Measurements from ENCODE around the gene MC1R. TPM values are rescaled to one million over a fixed set of nuclear protein-coding genes. Genes with fewer than 3 reads are reported as not detected.

The MC1R gene
- total RNA-seq, 1 donor from 2014 or later: 1.2 TPM

DNA sequence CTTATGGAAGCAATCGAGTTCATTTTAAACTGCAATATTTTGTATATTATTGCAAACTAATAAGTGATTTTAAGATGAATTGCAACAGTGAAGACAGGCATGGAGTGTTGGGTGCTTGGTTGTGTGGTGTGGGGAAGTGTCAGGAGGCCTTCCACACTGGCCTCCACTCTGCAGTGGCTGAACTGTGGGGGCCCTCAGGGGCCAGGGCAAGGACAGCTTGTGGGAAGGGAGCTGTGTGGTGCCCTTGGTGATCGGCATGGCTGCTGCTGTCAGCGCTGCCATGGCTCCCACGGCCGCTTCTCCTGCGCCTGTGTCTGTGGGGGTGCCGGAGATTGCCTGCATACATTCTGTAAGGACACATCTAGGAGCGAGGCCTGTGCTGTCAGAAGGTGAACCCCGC is 26.0 kb upstream of the MC1R start:
- TF ChIP-seq, protein P1, sequence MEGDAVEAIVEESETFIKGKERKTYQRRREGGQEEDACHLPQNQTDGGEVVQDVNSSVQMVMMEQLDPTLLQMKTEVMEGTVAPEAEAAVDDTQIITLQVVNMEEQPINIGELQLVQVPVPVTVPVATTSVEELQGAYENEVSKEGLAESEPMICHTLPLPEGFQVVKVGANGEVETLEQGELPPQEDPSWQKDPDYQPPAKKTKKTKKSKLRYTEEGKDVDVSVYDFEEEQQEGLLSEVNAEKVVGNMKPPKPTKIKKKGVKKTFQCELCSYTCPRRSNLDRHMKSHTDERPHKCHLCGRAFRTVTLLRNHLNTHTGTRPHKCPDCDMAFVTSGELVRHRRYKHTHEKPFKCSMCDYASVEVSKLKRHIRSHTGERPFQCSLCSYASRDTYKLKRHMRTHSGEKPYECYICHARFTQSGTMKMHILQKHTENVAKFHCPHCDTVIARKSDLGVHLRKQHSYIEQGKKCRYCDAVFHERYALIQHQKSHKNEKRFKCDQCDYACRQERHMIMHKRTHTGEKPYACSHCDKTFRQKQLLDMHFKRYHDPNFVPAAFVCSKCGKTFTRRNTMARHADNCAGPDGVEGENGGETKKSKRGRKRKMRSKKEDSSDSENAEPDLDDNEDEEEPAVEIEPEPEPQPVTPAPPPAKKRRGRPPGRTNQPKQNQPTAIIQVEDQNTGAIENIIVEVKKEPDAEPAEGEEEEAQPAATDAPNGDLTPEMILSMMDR (IDR thresholded peaks at IDR 0.05; ENCODE audit: borderline replicate concordance): no peak
- intact Hi-C loops (cut with micrococcal nuclease): no loop called here
- DNase-seq: no peak

DNA sequence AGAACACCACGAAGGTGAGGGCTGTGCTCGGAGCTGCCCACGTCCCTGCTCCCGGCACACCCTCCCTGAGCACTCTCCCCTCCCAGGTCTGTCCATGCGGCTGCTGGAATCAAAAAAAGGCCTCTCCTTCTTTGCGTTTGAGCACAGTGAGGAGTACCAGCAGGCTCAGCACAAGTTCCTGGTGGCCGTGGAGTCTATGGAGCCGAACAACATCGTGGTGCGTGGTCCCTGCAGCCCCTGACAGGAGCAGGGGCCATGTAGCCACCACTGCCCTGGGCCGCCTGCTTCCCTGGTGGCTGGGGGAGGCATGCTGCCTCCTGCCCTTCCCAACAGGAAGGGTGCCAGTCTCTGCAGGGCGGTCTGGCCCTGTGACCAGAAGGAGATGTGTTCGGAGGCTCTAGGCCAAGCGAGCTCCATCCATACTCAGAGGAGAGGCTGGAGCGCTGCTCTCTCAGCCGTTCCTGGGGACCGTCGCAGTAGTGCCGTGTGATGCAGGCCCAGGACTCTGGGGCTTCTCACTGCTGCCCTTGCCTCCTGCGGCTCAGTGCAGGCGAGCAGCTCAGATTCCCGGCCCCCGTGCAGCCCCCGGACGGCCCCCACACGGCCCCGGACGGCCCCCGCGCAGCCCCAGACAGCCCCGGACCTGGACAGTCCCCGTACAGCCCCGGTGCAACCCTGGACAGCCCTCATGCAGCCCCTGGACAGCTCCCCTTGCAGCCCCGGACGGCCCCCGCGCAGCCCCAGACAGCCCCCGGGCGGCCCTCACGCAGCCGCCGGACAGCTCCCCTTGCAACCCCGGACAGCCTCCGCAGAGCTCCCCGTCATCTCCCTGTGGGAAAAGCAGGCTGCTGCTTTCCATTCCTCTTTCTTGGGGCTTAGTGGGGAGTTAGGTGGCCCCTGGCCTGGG is 24.8 kb upstream of the MC1R start:
- H3K36me3 ChIP-seq: peaks cover 99% of the 10 kb centered on the region
- no peaks in the 10 kb centered on the region for H3K27me3 ChIP-seq (ENCODE audit: low read depth)
- H3K9me3 ChIP-seq (replicated peaks): no peaks in the 10 kb centered on the region
- H3K4me1 ChIP-seq: peaks cover 8% of the 10 kb centered on the region
- intact Hi-C loops (cut with micrococcal nuclease): no loop called here
- no peak for DNase-seq
- TF ChIP-seq, protein P1 (IDR thresholded peaks at IDR 0.05; ENCODE audit: borderline replicate concordance): no peak
- H3K27ac ChIP-seq (replicated peaks): no peak overlapping the region
- H3K4me3 ChIP-seq: no peak overlapping the region

More for the DNA sequence above, 26.0 kb upstream of the MC1R start:
- Histone ChIP-seq H3K4me1 (peaks cover 8% of the 10 kb centered on the region), H3K27ac (replicated peaks) (no peak overlapping the region), H3K36me3 (peaks cover 100% of the 10 kb centered on the region), H3K9me3 (replicated peaks) (no peaks in the 10 kb centered on the region), H3K4me3 (no peak overlapping the region), H3K27me3 (ENCODE audit: low read depth) (no peaks in the 10 kb centered on the region)

DNA sequence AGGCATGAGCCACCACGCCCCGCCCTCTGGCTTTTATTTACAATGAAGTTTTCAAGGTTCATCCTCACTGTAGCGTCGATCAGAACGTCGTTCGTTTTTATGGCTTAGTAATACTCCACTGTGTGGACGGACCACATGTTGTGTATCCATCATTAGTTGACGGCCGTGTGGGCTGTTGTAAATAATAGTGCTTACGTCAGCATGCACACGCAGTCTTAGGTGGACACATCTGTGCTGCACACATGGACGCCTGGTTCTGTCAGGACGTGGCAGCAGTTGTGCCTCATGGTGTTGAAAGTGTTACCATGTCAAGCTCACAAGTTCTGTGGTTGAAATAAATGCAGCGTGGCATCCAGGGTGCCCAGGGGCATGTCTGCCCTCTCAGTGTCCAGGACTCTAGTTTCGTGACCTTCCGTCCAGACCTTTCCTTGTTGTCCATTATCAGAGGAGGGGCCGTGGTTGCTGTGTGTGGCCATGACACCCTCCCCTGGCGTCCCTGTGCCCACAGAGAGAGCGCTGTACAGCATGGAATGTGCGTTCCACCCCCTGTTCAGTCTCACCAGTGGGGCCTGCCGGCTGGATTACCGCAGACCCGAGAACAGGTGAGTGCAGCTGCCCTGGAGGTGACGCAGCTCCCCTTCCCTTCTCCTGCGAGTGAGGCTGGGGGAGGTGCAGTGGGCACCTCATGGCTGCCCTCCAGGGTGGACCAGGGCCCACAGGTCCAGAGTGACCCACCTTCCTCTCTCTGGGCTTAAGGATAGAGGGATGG is 23.0 kb upstream of the MC1R start:
- H3K27ac ChIP-seq (replicated peaks): no peak overlapping the region
- peaks cover 7% of the 10 kb centered on the region for H3K4me1 ChIP-seq
- H3K4me3 ChIP-seq: no peak overlapping the region
- H3K27me3 ChIP-seq (ENCODE audit: low read depth): no peaks in the 10 kb centered on the region
- peaks cover 99% of the 10 kb centered on the region for H3K36me3 ChIP-seq
- intact Hi-C loops (cut with micrococcal nuclease): no loop called here
- no peaks in the 10 kb centered on the region for H3K9me3 ChIP-seq (replicated peaks)
- no peak for DNase-seq
- TF ChIP-seq, protein P1 (IDR thresholded peaks at IDR 0.05; ENCODE audit: borderline replicate concordance): no peak

DNA sequence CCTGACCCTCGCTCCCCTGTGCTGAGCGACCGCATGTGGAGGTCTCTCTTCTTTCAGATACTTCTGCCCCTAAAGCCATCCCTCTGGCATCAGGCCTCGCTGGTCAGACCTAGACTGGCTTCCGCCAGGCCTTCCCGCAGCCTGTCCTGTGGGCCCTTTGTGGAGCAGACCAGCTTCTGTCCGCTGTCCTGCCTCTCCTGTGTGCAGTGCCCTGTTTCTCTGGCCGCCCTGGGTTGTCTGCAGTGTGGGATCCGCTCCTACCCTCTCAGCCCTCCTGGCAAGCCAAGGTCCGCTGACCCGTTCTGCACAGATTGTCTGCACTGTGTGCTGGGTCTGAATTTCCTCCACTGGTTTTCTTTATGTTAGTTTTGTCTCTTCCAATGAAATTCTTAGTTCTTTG is 21.5 kb upstream of the MC1R start:
- no peak for DNase-seq
- H3K27me3 ChIP-seq (ENCODE audit: low read depth): no peaks in the 10 kb centered on the region

More for the DNA sequence above, 21.5 kb upstream of the MC1R start:
- Histone ChIP-seq H3K4me1 (no peaks in the 10 kb centered on the region), H3K27ac (replicated peaks) (no peak overlapping the region), H3K9me3 (replicated peaks) (no peaks in the 10 kb centered on the region), H3K36me3 (peaks cover 89% of the 10 kb centered on the region), H3K4me3 (no peak overlapping the region)
- intact Hi-C loops (cut with micrococcal nuclease): no loop called here
- TF ChIP-seq, protein P1 (IDR thresholded peaks at IDR 0.05; ENCODE audit: borderline replicate concordance): no peak
